Activated B cell treated with CpG ODN at 0.5 μM for 24 hours (primary cell): ENCODE measurements around the gene LIX1L. TPM values are rescaled to one million over a fixed set of nuclear protein-coding genes. Genes with fewer than 3 reads are reported as not detected.

Experiments
- ATAC-seq: fragments of 200-7000 bp; cut with Tn5 transposase; one replicate; pipeline ENCODE4 v1.10.0; 2021; ENCODE audit warnings: low read depth, mild to moderate bottlenecking, moderate library complexity
- CTCF ChIA-PET: fragments of 350-600 bp; sonication (Branson Sonifier 250); formaldehyde crosslinking; loops from one replicate; lab custom pipeline; 2021; ENCODE audit warnings: antibody characterized with exemption; lab: Charles Lee
- POLR2A ChIA-PET: fragments of 350-600 bp; sonication (Branson Sonifier 250); formaldehyde crosslinking; loops from one replicate; lab custom pipeline; 2021; ENCODE audit warnings: antibody characterized with exemption; lab: Charles Lee
- DNase-seq: peaks from one replicate; pipeline ENCODE4 v3.0.0; 2022
- H3K27ac Mint-ChIP-seq: one replicate; pipeline ENCODE4 v1.8.0; 2020; ENCODE audit warnings: mixed read lengths
- H3K27me3 Mint-ChIP-seq: one replicate; pipeline ENCODE4 v1.8.0; 2021; ENCODE audit warnings: mixed read lengths
- H3K36me3 Mint-ChIP-seq: one replicate; pipeline ENCODE4 v1.8.0; 2021; ENCODE audit warnings: low read depth, mixed read lengths
- H3K4me1 Mint-ChIP-seq: one replicate; pipeline ENCODE4 v1.8.0; 2021; ENCODE audit warnings: mixed read lengths
- H3K4me3 Mint-ChIP-seq: one replicate; pipeline ENCODE4 v1.8.0; 2020; ENCODE audit warnings: mild to moderate bottlenecking, mixed read lengths
- H3K9me3 Mint-ChIP-seq: one replicate; pipeline ENCODE4 v1.8.0; 2020; ENCODE audit warnings: mixed read lengths
- intact Hi-C: fragments of 100-400 bp; cut with micrococcal nuclease; formaldehyde crosslinking; loops from one replicate; pipeline ENCODE4 v1.15.1; 2024
- total RNA-seq: library from RNA; stranded (reverse); gene quantifications from 2 replicates; pipeline ENCODE4 v1.2.3, GENCODE V29; 2022
- TF ChIP-seq, protein P1 (sequence below): fragments of 200-600 bp; IDR thresholded peaks from one replicate; pipeline ENCODE4 v1.8.0; 2022; ENCODE audit warnings: antibody characterized with exemption, mild to moderate bottlenecking

The LIX1L gene
- total RNA-seq, 1 donor from 2014 or later, result 31.7 TPM

DNA sequence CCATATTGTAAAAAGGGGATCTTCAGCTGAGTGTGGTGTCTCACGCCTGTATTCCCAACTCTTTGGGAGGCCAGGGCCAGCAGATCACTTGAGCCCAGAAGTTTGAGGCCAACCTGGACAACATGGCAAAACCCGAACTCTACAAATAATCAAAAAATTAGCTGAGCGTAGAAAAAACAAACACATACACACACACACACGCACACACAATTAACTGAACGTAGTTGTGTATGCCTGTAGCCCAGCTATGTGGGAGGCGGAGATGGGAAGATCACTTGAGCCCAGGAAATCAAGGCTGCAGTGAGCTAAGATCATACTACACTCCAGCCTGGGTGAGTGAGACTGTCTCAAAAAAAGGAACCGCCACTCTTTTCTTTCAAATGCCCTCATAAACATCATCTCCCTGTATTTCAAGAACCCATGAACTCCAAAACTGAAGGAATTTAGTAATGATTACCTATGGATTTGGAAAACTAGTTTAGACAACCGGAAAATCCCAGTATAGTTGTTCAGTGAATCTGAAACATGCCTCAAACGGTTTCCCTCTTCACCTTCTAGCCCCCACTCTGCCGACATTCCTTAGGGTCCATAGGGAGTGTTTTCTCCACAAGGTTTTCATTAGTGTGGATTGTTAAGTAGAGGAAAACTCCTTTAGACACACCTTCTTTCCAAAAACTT, 34.1 kb upstream of the LIX1L start:
- H3K27ac Mint-ChIP-seq, result peak overlapping the region; percentile 71
- peaks cover 54% of the 10 kb centered on the region for H3K36me3 Mint-ChIP-seq
- peak overlapping the region; percentile 24 for H3K4me3 Mint-ChIP-seq
- POLR2A ChIA-PET, result interaction anchor here (0.6 to 12.7 kb wide), 9 partner anchors 9 to 133 kb away, joined by 3 to 579 read pairs (median 5); partner anchors contain the start of genes ANKRD34A, PEX11B, PIAS3 and POLR3GL
- no peaks in the 10 kb centered on the region for H3K27me3 Mint-ChIP-seq
- peaks cover 67% of the 10 kb centered on the region for H3K4me1 Mint-ChIP-seq
- no peaks in the 10 kb centered on the region for H3K9me3 Mint-ChIP-seq
- TF ChIP-seq, protein P1, sequence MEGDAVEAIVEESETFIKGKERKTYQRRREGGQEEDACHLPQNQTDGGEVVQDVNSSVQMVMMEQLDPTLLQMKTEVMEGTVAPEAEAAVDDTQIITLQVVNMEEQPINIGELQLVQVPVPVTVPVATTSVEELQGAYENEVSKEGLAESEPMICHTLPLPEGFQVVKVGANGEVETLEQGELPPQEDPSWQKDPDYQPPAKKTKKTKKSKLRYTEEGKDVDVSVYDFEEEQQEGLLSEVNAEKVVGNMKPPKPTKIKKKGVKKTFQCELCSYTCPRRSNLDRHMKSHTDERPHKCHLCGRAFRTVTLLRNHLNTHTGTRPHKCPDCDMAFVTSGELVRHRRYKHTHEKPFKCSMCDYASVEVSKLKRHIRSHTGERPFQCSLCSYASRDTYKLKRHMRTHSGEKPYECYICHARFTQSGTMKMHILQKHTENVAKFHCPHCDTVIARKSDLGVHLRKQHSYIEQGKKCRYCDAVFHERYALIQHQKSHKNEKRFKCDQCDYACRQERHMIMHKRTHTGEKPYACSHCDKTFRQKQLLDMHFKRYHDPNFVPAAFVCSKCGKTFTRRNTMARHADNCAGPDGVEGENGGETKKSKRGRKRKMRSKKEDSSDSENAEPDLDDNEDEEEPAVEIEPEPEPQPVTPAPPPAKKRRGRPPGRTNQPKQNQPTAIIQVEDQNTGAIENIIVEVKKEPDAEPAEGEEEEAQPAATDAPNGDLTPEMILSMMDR, result no peak
- intact Hi-C loops, result no loop called here
- ATAC-seq (no peak), DNase-seq (no peak)
- CTCF ChIA-PET, result interaction anchor here (1.2 to 5.2 kb wide), 3 partner anchors 13 to 146 kb away, joined by 3 to 30 read pairs (median 4); partner anchors contain the start of gene NUDT17

DNA sequence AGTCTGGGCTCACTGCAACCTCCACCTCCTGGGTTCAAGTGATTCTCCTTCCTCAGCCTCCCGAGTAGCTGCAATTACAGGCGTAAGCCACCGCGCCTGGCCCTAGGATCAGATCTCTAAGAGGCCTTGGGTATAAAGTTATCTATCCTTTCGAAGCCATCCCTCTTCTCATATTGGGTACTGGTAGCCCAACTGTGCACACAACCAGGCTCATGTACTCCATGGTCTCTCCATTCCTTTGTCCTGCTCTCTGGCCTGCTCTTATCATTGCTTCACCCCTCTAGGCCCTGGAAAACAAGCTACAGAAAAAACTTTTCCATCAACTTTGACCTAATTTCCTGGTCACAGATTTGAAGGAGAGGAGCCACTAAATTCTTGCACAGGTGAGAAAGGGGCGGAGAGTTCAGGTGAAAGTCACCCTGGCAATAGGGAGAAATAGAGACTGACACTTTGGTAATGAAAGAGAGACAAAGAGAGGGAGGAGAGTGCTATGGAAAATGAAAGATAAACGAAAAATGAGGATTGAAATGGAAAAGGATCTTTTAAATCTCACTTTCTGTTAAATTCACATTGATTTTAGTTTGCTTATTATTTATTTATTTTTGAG, 32.5 kb upstream of the LIX1L start:
- TF ChIP-seq, protein P1, result no peak
- H3K27ac Mint-ChIP-seq, result peak overlapping the region; percentile 61
- no peaks in the 10 kb centered on the region for H3K9me3 Mint-ChIP-seq
- H3K27me3 Mint-ChIP-seq, result no peaks in the 10 kb centered on the region
- H3K36me3 Mint-ChIP-seq, result peaks cover 39% of the 10 kb centered on the region
- ATAC-seq (no peak), DNase-seq (no peak)
- peaks cover 73% of the 10 kb centered on the region for H3K4me1 Mint-ChIP-seq
- CTCF ChIA-PET, result interaction anchor here (1.1 to 5.2 kb wide), 2 partner anchors 9 to 12 kb away, joined by 3 to 30 read pairs; no protein-coding TSS in a partner anchor
- intact Hi-C loops, result no loop called here
- no peak overlapping the region for H3K4me3 Mint-ChIP-seq
- POLR2A ChIA-PET, result interaction anchor here (0.6 to 12.7 kb wide), 7 partner anchors 7 to 737 kb away, joined by 3 to 579 read pairs (median 4); partner anchors contain the start of genes ANKRD34A, PEX11B, POLR3GL and RBM8A

DNA sequence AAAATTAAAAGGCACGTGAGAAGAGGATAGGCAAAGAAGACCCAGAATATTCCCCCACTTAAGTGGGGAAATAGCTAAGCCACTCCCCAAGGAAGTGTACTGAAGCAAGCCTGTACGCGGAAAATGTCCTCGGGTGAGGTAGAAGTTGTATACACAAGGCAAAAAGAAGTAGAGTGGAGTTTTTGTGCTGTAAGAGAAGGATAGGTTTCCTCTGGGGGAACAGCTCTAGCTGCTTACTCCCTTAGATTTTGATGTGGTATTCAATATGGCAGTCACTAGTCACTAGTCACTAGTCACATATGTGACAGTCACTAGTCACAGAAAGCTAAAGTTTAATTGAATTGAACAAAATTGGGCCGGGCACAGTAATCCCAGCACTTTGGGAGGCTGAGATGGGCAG, 31.0 kb upstream of the LIX1L start:
- no peaks in the 10 kb centered on the region for H3K9me3 Mint-ChIP-seq
- H3K36me3 Mint-ChIP-seq, result peaks cover 23% of the 10 kb centered on the region
- peaks cover 74% of the 10 kb centered on the region for H3K4me1 Mint-ChIP-seq
- CTCF ChIA-PET, result interaction anchor here (5.2 kb wide), 1 partner anchor 10 kb away, joined by 30 read pairs; no protein-coding TSS in a partner anchor
- no peak for DNase-seq
- H3K27me3 Mint-ChIP-seq, result no peaks in the 10 kb centered on the region
- intact Hi-C loops, result loop anchor here (1.0 kb wide), 1 partner anchor 8 kb away; the partner anchor contains the start of gene TXNIP
- H3K4me3 Mint-ChIP-seq, result no peak overlapping the region
- ATAC-seq, result no peak
- POLR2A ChIA-PET, result interaction anchor here (1.3 to 13.5 kb wide), 4 partner anchors 5 to 31 kb away, joined by 4 to 579 read pairs (median 294); partner anchors contain the start of genes LIX1L and TXNIP
- peak overlapping the region; percentile 75 for H3K27ac Mint-ChIP-seq
- TF ChIP-seq, protein P1, result no peak

DNA sequence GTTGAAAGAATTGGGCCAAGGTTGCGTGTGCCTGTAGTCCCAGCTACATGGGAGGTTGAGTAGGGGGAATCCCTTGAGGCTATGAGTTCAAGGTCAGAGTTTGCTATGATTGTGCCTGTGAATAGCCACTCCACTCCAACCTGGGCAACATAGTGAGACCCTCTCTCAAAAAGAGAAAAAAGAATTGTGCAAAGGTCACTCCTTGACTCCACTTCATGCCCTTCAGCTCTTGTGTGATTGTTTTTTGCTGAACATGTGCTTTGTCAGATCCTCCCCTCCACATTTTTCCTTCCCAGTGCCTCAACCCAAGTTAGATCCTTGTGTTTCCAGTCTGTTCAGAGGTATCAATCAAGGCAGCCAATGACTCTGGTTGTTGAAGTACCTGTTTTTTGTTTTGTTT, 30.1 kb upstream of the LIX1L start:
- intact Hi-C loops, result loop anchor here (1.0 kb wide), 2 partner anchors 8 to 9 kb away; partner anchors contain the start of gene TXNIP
- H3K27ac Mint-ChIP-seq, result peak overlapping the region; percentile 75
- H3K4me3 Mint-ChIP-seq, result no peak overlapping the region
- H3K27me3 Mint-ChIP-seq, result no peaks in the 10 kb centered on the region
- TF ChIP-seq, protein P1, result no peak
- peaks cover 15% of the 10 kb centered on the region for H3K36me3 Mint-ChIP-seq
- H3K9me3 Mint-ChIP-seq, result no peaks in the 10 kb centered on the region
- ATAC-seq (no peak), DNase-seq (no peak)
- POLR2A ChIA-PET, result interaction anchor here (1.3 to 13.5 kb wide), 5 partner anchors 5 to 64 kb away, joined by 3 to 579 read pairs (median 10); partner anchors contain the start of genes LIX1L and TXNIP
- peaks cover 65% of the 10 kb centered on the region for H3K4me1 Mint-ChIP-seq
- CTCF ChIA-PET, result interaction anchor here (5.2 kb wide), 1 partner anchor 9 kb away, joined by 30 read pairs; no protein-coding TSS in a partner anchor
